ENCODE results near the gene CHST6.
"Not testable (repeated sequence)": the region's sequence is repeated elsewhere in the genome, so short reads cannot be mapped to it uniquely, and the experiment has no call there.

Gene CHST6

GRCh38 chr16:75495076-75495674 is at the start of gene CHST6:
Gene CHST6 (minus strand): TSS chr16:75495441. CDS start chr16:75479828, 15,613 bp downstream.
- peak in 1 of 3 experiments; percentile 25 for DNase-seq

GRCh38 chr16:75542462-75542861 is 47.2 kb upstream of the CHST6 start:
- not testable (repeated sequence) for DNase-seq

GRCh38 chr16:75541236-75541635 is 46.0 kb upstream of the CHST6 start:
- no peak for DNase-seq

GRCh38 chr16:75538882-75539565 is 43.8 kb upstream of the CHST6 start:
- DNase-seq, result not testable (repeated sequence)

GRCh38 chr16:75537776-75538175 is 42.5 kb upstream of the CHST6 start:
- no peak for DNase-seq

- DNase-seq, result no peak
Observed at GRCh38 chr16:75535901-75536300, 40.7 kb upstream of the CHST6 start, which contains the start of gene CHST5. Gene CHST5 (minus strand): TSS chr16:75536108. CDS start chr16:75530384, 5,724 bp downstream.

GRCh38 chr16:75535211-75535843 is 40.1 kb upstream of the CHST6 start:
- DNase-seq, result no peak

- DNase-seq, result no peak
Observed at GRCh38 chr16:75534560-75535205, 39.4 kb upstream of the CHST6 start.

- no peak for DNase-seq
Observed at GRCh38 chr16:75532791-75533190, 37.5 kb upstream of the CHST6 start.

- DNase-seq, result no peak
Observed at GRCh38 chr16:75532142-75532765, 37.0 kb upstream of the CHST6 start.

- DNase-seq, result no peak
Observed at GRCh38 chr16:75529959-75530358, 34.7 kb upstream of the CHST6 start.

GRCh38 chr16:75529056-75529905 is 34.0 kb upstream of the CHST6 start:
- DNase-seq, result no peak

GRCh38 chr16:75527825-75528299 is 32.6 kb upstream of the CHST6 start:
- DNase-seq, result no peak

GRCh38 chr16:75526032-75526790 is 31.0 kb upstream of the CHST6 start:
- no peak for DNase-seq

GRCh38 chr16:75519175-75519574 is 23.9 kb upstream of the CHST6 start:
- no peak for DNase-seq

GRCh38 chr16:75516189-75516966 is 21.1 kb upstream of the CHST6 start:
- peak in 2 of 3 experiments; percentile 66 to 76 for DNase-seq

GRCh38 chr16:75514296-75514695 is 19.1 kb upstream of the CHST6 start:
- DNase-seq, result no peak

GRCh38 chr16:75506574-75506973 is 11.3 kb upstream of the CHST6 start:
- DNase-seq, result no peak

- no peak for DNase-seq
Observed at GRCh38 chr16:75506107-75506506, 10.9 kb upstream of the CHST6 start.

GRCh38 chr16:75503801-75504200 is 8.6 kb upstream of the CHST6 start:
- DNase-seq, result no peak
